Activated naive CD4-positive, alpha-beta T cell treated with anti-CD3 and anti-CD28 coated beads, Interleukin-2, amount 10 ng/mL, durations not matched to agents 7 days and 5 days (primary cell): ENCODE results near the gene PCNT.

Experiments
- CTCF ChIA-PET: fragments of 350-600 bp; sonication (Branson Sonifier 250); formaldehyde crosslinking; loops from one replicate; lab custom pipeline; 2021; ENCODE audit warnings: antibody characterized with exemption; lab: Charles Lee
- DNase-seq: peaks from one replicate; pipeline ENCODE4 v3.0.0-alpha.2; 2020
- H3K27ac Mint-ChIP-seq: one replicate; pipeline ENCODE4 v1.8.0; 2021; ENCODE audit warnings: mild to moderate bottlenecking, moderate library complexity, mixed read lengths
- H3K27me3 Mint-ChIP-seq: one replicate; pipeline ENCODE4 v1.8.0; 2021; ENCODE audit warnings: mild to moderate bottlenecking, mixed read lengths
- H3K36me3 Mint-ChIP-seq: one replicate; pipeline ENCODE4 v1.8.0; 2021; ENCODE audit warnings: mixed read lengths
- H3K4me1 Mint-ChIP-seq: one replicate; pipeline ENCODE4 v1.8.0; 2021; ENCODE audit warnings: mixed read lengths
- H3K4me3 Mint-ChIP-seq: one replicate; pipeline ENCODE4 v1.8.0; 2021; ENCODE audit warnings: mild to moderate bottlenecking, moderate library complexity, mixed read lengths
- H3K9me3 Mint-ChIP-seq: one replicate; pipeline ENCODE4 v1.8.0; 2021; ENCODE audit warnings: mixed read lengths

PCNT gene

DNA sequence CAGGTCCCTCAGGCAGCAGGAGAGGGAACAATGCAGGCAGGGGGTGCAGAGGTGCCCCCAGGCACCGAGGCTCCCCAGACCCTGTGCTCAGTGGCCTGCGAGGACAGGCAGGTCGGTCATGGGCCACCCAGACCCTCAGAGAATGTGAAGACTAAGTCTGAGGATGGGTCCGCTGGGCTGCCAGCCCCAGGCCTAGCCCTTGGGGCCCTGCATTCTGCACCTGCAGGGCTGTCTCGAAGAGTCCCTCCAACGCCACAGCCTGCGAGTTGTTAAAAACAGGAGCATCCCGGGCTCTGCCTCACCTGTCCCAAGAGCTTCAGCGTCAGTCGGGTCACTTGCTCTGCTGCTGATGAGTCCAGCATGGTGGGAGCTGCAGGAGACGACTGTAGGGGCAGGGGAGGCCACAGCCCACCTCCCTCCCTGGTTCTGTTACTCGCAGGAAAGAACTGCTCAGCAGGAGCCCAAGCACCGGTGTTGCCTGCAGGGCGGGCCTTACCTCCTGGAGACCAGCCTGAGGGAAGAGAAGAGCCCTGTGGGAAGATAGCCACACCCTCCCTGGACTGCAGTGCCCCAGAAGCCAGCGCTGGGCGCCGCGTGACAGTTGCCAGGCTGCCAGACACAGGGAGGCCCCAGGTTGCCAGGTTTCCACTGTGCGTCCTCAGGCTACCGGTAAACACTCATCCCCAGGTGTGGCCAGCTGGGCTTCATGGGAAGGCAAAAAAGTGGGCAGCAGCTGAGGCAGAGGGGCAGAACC is 6.1 kb upstream of the PCNT start:
- H3K36me3 Mint-ChIP-seq = peaks cover 41% of the 10 kb centered on the region
- H3K4me3 Mint-ChIP-seq = no peak overlapping the region
- H3K9me3 Mint-ChIP-seq = no peaks in the 10 kb centered on the region
- no peak for DNase-seq
- H3K4me1 Mint-ChIP-seq = peaks cover 34% of the 10 kb centered on the region
- no peak overlapping the region for H3K27ac Mint-ChIP-seq
- no peaks in the 10 kb centered on the region for H3K27me3 Mint-ChIP-seq
- CTCF ChIA-PET = no interaction called here

DNA sequence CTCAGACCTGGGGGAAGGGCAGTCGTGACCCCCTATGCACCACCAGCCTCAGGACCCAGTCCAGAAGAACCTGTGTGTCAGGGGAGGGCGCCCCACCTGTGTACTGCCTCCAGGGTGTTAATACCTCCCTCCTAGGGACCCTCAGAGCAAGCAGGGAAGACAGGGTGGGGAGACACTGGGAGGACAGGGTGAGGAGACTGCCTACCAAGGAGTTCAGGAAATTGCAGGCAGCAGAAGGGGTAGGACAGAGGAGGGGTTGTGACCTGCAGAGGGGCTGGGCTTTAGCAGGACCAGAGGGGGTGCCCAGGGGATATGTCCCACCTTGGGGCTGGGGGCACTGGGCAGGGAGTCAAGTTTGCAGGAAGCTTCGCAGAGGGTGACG is 5.5 kb upstream of the PCNT start:
- H3K27ac Mint-ChIP-seq = peak overlapping the region; percentile 33
- peaks cover 34% of the 10 kb centered on the region for H3K4me1 Mint-ChIP-seq
- H3K36me3 Mint-ChIP-seq = peaks cover 40% of the 10 kb centered on the region
- H3K4me3 Mint-ChIP-seq = no peak overlapping the region
- no peaks in the 10 kb centered on the region for H3K27me3 Mint-ChIP-seq
- no peak for DNase-seq
- CTCF ChIA-PET = no interaction called here
- H3K9me3 Mint-ChIP-seq = no peaks in the 10 kb centered on the region

DNA sequence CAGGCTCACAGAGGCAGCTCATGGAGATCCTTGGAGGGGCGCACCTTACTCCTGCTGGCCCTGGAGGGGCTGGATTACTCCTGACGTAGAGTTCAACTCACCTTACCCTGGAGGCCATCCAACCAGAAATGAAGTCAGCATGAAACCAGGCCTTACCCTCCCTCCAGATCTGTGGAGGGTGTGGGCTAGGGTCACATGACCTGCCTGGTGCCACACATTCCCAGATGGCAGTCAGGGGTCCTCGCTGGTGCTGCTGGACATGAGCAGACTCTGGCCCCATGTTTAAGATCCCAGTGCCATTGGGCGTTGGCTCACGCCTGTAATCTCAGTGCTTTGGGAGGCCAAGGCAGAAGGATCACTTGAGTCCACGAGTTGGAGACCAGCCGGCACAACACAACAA is 4.8 kb upstream of the PCNT start:
- H3K27ac Mint-ChIP-seq = no peak overlapping the region
- peaks cover 4% of the 10 kb centered on the region for H3K27me3 Mint-ChIP-seq
- no peak overlapping the region for H3K4me3 Mint-ChIP-seq
- DNase-seq = no peak
- CTCF ChIA-PET = no interaction called here
- peaks cover 38% of the 10 kb centered on the region for H3K36me3 Mint-ChIP-seq
- H3K4me1 Mint-ChIP-seq = peaks cover 34% of the 10 kb centered on the region
- H3K9me3 Mint-ChIP-seq = no peaks in the 10 kb centered on the region

DNA sequence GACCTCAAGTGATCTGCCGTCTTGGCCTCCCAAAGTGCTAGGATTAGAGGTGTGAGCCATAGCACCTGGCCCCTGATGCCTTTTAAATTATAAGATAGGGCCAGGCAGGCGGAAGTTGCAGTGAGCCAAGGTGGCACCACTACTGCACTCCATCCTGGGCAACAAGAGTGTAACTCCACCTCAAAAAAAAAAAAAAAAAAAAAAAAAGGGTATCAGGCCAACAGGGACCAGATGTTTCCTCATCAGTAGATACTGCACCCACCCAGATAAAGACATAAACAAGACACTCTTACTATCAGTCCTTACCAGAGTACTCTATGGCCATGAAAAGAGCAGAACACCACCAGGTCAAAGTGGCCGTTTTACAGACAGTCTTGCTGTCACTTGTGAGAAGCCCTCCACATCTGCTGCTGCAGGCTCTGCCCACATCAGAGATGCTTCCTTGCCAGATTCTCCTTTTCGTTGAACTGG is 3.6 kb upstream of the PCNT start:
- CTCF ChIA-PET = no interaction called here
- peaks cover 4% of the 10 kb centered on the region for H3K27me3 Mint-ChIP-seq
- peak overlapping the region; percentile 38 for H3K4me3 Mint-ChIP-seq
- H3K9me3 Mint-ChIP-seq = no peaks in the 10 kb centered on the region
- peaks cover 35% of the 10 kb centered on the region for H3K4me1 Mint-ChIP-seq
- no peak for DNase-seq
- H3K27ac Mint-ChIP-seq = peak overlapping the region; percentile 82
- H3K36me3 Mint-ChIP-seq = peaks cover 37% of the 10 kb centered on the region

DNA sequence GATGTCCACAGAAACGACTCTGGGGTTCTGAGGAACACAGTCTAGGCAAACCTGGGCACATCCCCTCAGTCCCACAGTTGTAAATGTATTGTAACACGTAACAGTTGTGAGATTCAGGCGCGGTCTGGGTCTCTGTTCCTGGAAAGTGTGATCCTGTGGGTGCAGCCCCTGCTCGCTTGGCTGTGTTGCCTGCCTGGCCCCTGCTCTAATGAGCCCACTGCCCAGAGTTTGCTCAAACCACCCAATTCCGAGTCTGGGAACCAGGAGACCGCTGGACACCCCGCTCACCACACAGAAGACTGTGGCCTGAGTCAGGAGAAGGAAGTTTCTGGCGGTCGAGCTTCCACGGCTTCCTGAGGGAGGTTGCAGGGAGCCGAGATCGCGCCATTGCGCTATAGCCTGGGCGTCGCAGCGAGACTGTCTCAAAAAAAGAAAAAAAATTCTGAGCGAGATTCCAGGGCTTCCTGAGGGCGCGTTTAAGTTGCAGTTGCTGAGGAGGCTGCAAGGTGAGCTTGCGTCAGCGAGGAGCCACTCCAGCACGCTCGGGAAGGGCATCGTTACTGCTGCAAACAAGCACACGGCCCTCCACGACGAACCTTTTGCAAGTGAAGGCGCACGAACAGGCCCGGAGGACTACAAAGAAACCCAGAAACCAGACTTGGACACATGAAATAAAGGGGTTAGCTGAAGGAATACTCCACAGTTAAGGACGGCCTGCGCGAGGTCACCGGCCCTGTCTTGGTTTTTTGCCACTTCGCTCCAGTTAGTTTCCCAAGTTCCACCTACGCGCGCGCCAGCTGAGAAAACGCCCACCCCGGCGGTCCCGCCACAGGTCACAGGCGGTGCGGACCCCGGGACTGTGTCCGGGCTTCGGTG is 1.4 kb upstream of the PCNT start:
- Mint-ChIP-seq H3K9me3 (no peaks in the 10 kb centered on the region), H3K27ac (peak overlapping the region; percentile 99), H3K4me1 (peaks cover 52% of the 10 kb centered on the region), H3K36me3 (peaks cover 43% of the 10 kb centered on the region), H3K27me3 (peaks cover 4% of the 10 kb centered on the region), H3K4me3 (peak overlapping the region; percentile 90)
- DNase-seq = peak; percentile 49
- CTCF ChIA-PET = interaction anchor here (1.1 to 1.7 kb wide), 3 partner anchors 23 to 179 kb away, joined by 3 to 6 read pairs (median 3); no protein-coding TSS in a partner anchor

DNA sequence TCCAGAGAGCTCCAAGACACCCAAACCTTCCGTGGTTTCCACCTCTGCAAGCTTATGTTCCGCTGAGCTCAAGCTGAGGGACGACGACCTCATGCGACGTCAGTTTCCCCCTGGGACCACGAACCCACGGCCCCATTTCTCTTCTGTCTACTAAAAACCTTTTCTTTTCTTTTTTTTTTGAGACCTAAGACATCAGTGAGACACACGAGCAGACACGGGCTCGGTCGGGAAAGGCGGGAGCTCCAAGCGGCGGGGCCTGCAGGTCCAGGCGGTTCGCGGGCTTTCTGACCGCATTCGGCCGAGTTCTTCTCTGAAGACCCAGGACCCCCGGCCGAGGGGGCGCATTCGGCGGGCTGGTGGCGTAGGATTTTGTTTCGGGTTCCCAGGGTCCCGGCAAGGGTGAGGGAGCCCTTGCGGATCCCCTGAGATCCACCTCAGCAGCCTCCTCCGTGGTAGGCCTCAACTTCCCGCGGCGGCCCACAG is 688 bp upstream of the PCNT start:
- CTCF ChIA-PET = interaction anchor here (1.6 to 1.7 kb wide), 2 partner anchors 91 to 180 kb away, joined by 3 to 6 read pairs; no protein-coding TSS in a partner anchor
- peaks cover 46% of the 10 kb centered on the region for H3K36me3 Mint-ChIP-seq
- H3K4me1 Mint-ChIP-seq = peaks cover 54% of the 10 kb centered on the region
- no peaks in the 10 kb centered on the region for H3K9me3 Mint-ChIP-seq
- DNase-seq = no peak
- peaks cover 4% of the 10 kb centered on the region for H3K27me3 Mint-ChIP-seq
- H3K4me3 Mint-ChIP-seq = peak overlapping the region; percentile 90
- peak overlapping the region; percentile 99 for H3K27ac Mint-ChIP-seq

DNA sequence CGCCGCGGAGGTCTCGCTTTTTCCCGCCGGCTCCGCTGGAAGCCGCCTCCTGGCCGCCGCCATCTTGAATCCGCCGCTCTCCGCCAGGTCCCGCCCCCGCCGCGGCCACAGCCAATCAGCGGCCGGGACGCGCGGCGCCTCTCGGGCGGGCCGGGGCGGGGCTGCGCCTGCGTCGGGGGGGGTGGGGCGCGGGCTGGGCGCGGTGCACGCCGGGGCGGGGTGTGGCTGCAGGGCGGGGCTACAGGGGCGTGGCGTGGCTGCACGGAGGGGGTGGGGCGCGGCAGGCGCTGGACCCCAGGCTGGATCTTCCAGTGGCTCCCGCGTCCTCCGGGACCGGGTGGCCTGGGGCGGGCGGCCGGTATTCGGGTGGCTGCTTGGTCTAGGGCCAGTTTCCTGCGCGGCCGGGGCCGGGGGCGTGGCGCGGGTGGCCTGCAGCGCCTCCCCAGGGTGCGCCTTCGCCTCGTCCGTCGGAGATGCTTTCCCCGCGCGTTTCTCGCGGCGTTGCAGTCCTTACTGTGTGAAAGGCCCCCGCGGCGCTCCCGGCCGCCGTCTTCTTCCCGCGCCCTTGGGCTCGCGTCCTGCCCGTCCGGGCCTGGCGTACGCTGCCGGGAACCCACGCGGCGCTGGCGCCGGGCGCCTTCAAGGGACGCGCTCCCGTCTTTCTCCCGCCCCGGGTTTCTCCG is 575 bp downstream of the PCNT start:
- H3K4me1 Mint-ChIP-seq = peaks cover 47% of the 10 kb centered on the region
- peak overlapping the region; percentile 99 for H3K27ac Mint-ChIP-seq
- no peaks in the 10 kb centered on the region for H3K9me3 Mint-ChIP-seq
- H3K4me3 Mint-ChIP-seq = peak overlapping the region; percentile 90
- peaks cover 44% of the 10 kb centered on the region for H3K36me3 Mint-ChIP-seq
- CTCF ChIA-PET = interaction anchor here (1.3 to 2.5 kb wide), 4 partner anchors 40 to 181 kb away, joined by 4 to 7 read pairs (median 6); partner anchors contain the start of gene MCM3AP
- peak; percentile 88 for DNase-seq
- H3K27me3 Mint-ChIP-seq = peaks cover 4% of the 10 kb centered on the region

DNA sequence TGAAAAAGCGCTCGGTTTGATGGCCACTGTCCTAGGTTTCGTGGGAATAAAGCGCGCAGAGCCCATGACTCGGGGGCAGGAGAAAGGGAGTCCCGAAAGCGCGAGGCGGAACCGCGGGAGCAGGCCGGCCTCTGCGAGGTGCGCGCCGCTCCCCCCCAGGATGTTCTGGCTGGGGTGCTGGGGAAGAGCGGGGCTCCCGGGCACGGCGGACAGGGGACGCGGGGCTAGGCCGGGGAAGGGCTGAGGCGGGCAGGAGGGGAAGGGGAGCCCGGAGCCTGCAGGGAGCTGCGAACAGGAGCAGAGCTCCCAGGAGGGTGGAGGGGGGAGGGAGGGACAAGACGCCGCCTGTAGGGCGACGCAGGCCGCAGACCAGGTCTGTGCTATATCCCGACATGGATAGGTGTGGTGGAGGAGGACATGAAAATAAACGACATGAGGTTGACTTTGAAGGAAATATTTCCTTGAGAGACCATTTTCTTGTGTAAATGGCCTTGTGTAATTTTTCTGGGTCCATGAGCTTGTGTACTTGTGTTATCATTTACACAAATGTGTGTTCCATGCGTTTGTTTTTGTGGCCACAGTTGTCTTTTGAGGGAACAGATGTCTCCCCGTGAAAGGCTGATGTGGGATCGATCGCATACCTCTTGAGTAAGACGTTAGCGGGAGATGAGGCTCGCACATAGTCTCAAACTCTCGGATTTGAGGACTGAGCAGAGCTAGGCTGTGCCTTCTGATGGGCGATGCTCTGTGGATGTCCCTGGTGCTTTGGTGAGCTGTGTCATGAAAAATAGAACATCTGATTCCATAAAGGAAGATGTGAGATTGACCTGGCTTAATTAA is 1.3 kb downstream of the PCNT start:
- peaks cover 43% of the 10 kb centered on the region for H3K36me3 Mint-ChIP-seq
- H3K9me3 Mint-ChIP-seq = no peaks in the 10 kb centered on the region
- DNase-seq = peak; percentile 58
- peaks cover 44% of the 10 kb centered on the region for H3K4me1 Mint-ChIP-seq
- peak overlapping the region; percentile 89 for H3K27ac Mint-ChIP-seq
- CTCF ChIA-PET = interaction anchor here (0.8 to 2.5 kb wide), 5 partner anchors 39 to 182 kb away, joined by 3 to 7 read pairs (median 6); partner anchors contain the start of gene MCM3AP
- peak overlapping the region; percentile 90 for H3K4me3 Mint-ChIP-seq
- peaks cover 4% of the 10 kb centered on the region for H3K27me3 Mint-ChIP-seq

DNA sequence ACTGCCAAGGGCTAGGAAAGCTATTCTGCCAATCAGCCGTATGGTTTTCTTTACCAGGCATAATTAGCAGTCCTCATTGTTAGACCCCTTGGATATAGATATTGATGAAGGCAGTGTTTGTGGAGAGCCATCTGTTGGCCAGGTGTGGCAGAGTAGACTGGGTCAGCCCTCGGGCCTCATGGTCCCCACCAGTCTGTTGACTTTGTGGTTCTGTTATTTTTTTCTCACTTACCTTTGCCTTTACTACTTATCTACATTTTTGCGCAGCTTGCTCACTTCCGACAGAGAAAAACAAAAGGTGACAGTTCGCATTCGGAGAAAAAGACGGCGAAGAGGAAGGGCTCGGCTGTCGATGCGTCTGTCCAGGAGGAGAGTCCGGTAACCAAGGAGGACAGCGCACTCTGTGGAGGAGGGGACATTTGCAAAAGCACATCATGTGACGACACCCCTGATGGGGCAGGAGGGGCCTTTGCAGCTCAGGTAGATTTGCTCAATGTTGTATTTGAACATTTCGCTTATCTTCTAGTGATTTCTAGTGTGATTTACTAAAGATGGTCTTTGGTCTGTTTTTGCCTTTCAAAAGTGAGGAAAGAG is 2.3 kb downstream of the PCNT start:
- peaks cover 42% of the 10 kb centered on the region for H3K36me3 Mint-ChIP-seq
- H3K4me3 Mint-ChIP-seq = no peak overlapping the region
- CTCF ChIA-PET = interaction anchor here (0.8 to 2.5 kb wide), 5 partner anchors 38 to 183 kb away, joined by 3 to 7 read pairs (median 6); partner anchors contain the start of gene MCM3AP
- H3K4me1 Mint-ChIP-seq = peaks cover 35% of the 10 kb centered on the region
- no peak overlapping the region for H3K27ac Mint-ChIP-seq
- DNase-seq = no peak
- peaks cover 4% of the 10 kb centered on the region for H3K27me3 Mint-ChIP-seq
- no peaks in the 10 kb centered on the region for H3K9me3 Mint-ChIP-seq

DNA sequence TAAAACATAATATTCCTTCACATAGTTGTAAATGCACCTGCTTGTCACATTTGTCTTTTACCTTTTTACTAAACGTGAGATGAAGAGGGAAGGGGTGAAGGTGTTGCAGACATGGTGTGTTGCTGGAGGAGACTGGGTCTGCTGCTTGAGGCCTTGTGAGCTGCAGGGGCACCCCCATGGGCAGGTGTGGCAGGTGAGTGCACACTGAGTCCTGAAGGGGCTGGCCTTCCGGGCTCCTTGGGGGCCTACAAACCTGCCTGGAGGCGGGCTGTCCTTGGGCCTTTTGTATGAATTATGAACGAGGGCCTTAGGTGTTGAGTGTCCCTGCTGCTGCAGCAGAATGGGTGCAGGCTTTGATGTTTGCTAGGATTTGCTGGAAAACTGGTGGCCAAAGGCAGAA is 3.8 kb downstream of the PCNT start:
- no peak for DNase-seq
- CTCF ChIA-PET = no interaction called here
- Mint-ChIP-seq H3K9me3 (no peaks in the 10 kb centered on the region), H3K36me3 (peaks cover 40% of the 10 kb centered on the region), H3K27me3 (peaks cover 4% of the 10 kb centered on the region), H3K4me1 (peaks cover 22% of the 10 kb centered on the region), H3K4me3 (no peak overlapping the region), H3K27ac (no peak overlapping the region)

DNA sequence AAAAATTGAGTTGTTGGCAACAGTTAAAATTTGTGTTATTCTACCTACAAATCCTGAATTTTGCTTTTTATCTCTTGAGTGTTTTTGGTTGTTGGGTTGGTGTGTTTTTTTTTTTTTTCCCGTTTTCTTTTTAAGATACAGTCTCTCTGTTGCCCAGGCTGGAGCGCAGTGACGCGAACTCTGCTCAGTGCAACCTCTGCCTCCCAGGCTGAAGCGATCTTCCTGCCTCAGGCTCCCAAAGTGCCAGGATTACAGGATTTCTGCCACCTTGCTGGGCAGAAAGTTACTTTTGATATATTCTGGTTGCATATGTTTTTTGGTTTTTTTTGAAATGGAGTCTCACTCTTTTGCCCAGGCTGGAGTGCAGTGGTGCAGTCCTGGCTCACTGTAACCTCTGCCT is 4.2 kb downstream of the PCNT start:
- peaks cover 36% of the 10 kb centered on the region for H3K36me3 Mint-ChIP-seq

DNA sequence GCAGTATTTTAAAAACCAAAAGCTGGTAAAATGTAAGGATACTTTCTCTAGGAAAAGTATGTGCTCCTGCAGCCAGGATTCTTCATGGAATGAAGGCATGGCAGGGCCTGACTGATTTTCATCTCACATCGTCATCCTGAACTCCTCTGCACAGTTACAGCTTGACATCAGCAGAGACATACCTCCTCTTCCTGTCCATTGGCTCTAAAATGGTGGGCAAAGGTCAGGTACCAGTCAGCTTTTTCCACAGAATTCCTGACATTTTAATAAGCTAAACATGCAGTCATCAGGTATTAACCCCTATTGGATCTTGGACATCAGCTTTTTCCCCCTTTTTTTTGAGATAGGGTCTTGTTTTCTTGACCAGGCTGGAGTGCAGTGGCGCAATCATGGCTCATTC is 5.8 kb downstream of the PCNT start:
- DNase-seq = no peak
- Mint-ChIP-seq H3K36me3 (peaks cover 34% of the 10 kb centered on the region), H3K27ac (no peak overlapping the region), H3K4me3 (no peak overlapping the region), H3K27me3 (no peaks in the 10 kb centered on the region), H3K9me3 (no peaks in the 10 kb centered on the region), H3K4me1 (peaks cover 22% of the 10 kb centered on the region)
- CTCF ChIA-PET = no interaction called here

More for the DNA sequence above, 4.2 kb downstream of the PCNT start:
- no peaks in the 10 kb centered on the region for H3K9me3 Mint-ChIP-seq
- no peak overlapping the region for H3K4me3 Mint-ChIP-seq
- CTCF ChIA-PET = no interaction called here
- H3K27ac Mint-ChIP-seq = no peak overlapping the region
- H3K27me3 Mint-ChIP-seq = peaks cover 4% of the 10 kb centered on the region
- H3K4me1 Mint-ChIP-seq = peaks cover 22% of the 10 kb centered on the region
- no peak for DNase-seq
